Activated T-helper 2 cell treated with anti-CD3 and anti-CD28 coated beads, Interferon-gamma antibody, Interleukin-2, Interleukin-4, amounts not matched to agents 10 μg/mL and 5 μg/mL and 100 μg/mL, durations not matched to agents 14 hours and 24 hours and 36 hours (primary cell): ENCODE results near the gene ACTL6A. TPM values are rescaled to one million over a fixed set of nuclear protein-coding genes. Genes with fewer than 3 reads are reported as not detected.
"Not testable (repeated sequence)": the region's sequence is repeated elsewhere in the genome, so short reads cannot be mapped to it uniquely, and the experiment has no call there.

ENCODE experiments used
- DNase-seq: peaks from one replicate; pipeline ENCODE4 v3.0.0; 2021; ENCODE audit warnings: low spot score
- H3K27ac Mint-ChIP-seq: one replicate; pipeline ENCODE4 v1.8.0; 2021; ENCODE audit warnings: mixed read lengths
- H3K27me3 Mint-ChIP-seq: one replicate; pipeline ENCODE4 v1.8.0; 2021; ENCODE audit warnings: low read depth, mixed read lengths
- H3K36me3 Mint-ChIP-seq: one replicate; pipeline ENCODE4 v1.8.0; 2021; ENCODE audit warnings: low read depth, mixed read lengths
- H3K4me1 Mint-ChIP-seq: one replicate; pipeline ENCODE4 v1.8.0; 2021; ENCODE audit warnings: low read depth, mixed read lengths
- H3K4me3 Mint-ChIP-seq: one replicate; pipeline ENCODE4 v1.8.0; 2021; ENCODE audit warnings: low read depth, mild to moderate bottlenecking, moderate library complexity, mixed read lengths
- H3K9me3 Mint-ChIP-seq: one replicate; pipeline ENCODE4 v1.8.0; 2021; ENCODE audit warnings: mixed read lengths
- intact Hi-C: fragments of 100-400 bp; cut with micrococcal nuclease; formaldehyde crosslinking; loops from one replicate; pipeline ENCODE4 v1.15.1; 2023
- total RNA-seq: library from RNA; stranded (reverse); gene quantifications from 2 replicates; pipeline ENCODE4 v1.2.3, GENCODE V29; 2022

Gene ACTL6A
- total RNA-seq = 114 and 121 TPM in 2 replicates

DNA sequence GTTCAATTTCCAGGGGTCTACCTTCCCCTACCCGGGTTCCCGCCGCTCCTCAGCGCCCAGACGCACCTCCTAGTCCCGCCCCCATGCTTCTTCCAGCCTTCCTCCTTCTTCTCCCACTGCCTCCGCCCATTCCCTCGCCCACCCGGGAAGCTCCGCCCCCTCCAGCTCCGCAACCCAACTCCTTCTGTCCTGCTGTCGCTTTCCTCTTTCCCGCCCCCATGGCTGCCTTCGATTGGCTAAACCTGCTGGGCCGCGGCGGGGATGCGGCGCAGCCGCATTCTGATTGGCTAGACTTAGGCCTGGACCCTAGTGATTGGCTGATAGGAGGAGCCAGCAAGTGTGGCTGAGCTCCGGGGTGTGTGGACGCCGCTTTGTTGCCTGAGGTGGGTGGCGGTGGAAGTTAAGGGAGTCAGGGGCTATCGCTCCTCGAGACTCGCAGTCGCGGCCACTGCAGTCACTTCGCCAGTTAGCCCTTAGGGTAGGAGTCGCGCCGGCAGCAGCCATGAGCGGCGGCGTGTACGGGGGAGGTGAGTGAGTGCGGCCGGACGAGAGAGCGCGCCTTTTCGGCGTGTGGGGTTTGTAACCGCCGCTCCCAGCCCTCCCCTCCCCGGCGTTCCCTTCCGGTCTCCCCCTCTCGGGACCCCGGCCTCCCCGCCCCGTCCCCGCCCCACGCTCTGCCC is at the start of gene ACTL6A:
ACTL6A (plus strand) TSS at position 336 of the 680 bp plus-strand sequence; CDS start at position 503, 167 bp downstream.
- Mint-ChIP-seq H3K36me3 (peaks cover 6% of the 10 kb centered on the region), H3K4me3 (peak within 1 kb of the TSS; percentile 98), H3K4me1 (peaks cover 30% of the 10 kb centered on the region), H3K27me3 (peaks cover 14% of the 10 kb centered on the region), H3K27ac (peak within 1 kb of the TSS; percentile 98), H3K9me3 (no peaks in the 10 kb centered on the region)
- peak; percentile 98 for DNase-seq
- intact Hi-C loops = loop anchor here (1.0 to 5.0 kb wide), 8 partner anchors 42 to 1040 kb away; partner anchors contain the start of genes GNB4, MFN1, MRPL47 and NDUFB5

DNA sequence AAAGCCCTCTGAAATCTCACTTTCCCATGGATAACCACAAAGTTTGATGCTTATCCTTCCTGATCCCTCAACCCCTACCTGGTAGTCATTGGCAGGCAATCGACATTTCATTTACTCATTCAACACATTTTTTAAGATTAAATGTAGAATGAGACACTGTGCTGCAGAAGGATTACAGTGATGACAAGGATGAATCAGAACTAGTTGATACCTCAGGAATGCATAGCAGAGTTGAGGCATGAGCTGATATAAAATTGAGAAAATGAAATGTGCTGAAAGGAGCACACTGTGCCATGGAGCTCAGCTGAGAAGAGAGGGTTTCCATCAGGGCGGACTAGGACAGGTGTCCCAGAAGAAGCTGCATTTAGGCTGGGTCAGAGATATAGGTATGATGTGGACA is 48.9 kb upstream of the ACTL6A start:
- H3K4me3 Mint-ChIP-seq = no peak overlapping the region
- intact Hi-C loops = no loop called here
- H3K27ac Mint-ChIP-seq = no peak overlapping the region
- H3K27me3 Mint-ChIP-seq = peaks cover 7% of the 10 kb centered on the region
- peaks cover 4% of the 10 kb centered on the region for H3K9me3 Mint-ChIP-seq
- no peaks in the 10 kb centered on the region for H3K36me3 Mint-ChIP-seq
- no peak for DNase-seq
- no peaks in the 10 kb centered on the region for H3K4me1 Mint-ChIP-seq

DNA sequence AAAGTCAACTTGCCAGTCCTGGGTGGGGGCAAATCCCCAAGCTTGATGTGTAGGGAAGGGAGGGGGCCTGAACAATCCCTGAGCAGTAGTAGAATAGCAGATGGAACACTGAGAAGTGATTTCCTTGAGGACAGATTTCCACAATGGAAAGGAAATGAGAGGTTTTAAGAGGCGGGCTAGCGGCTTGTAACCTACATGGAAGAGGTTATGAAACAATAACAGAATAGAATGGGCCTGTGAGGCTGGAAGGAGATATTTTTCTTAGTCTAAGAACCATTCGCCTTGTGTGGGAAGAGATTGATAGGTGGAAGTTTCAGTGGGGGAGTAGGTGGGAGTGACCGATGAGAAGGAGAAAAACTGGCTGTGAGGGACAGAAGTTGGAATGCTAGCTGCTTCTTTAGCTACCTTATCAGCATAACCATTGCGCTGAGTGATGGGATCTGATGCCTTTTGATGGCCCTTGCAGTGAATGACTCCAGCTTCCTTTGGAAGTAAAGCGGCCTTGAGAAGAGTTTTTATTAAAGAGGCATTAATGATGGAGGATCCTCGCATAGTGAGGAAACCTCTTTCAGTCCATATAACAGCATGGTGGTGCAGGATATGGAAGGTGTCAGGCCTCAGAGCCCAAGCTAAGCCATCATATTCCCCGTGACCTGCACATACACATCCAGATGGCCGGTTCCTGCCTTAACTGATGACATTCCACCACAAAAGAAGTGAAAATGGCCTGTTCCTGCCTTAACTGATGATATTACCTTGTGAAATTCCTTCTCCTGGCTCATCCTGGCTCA is 46.1 kb upstream of the ACTL6A start:
- intact Hi-C loops, H3K4me3 Mint-ChIP-seq, H3K9me3 Mint-ChIP-seq, H3K4me1 Mint-ChIP-seq, H3K27me3 Mint-ChIP-seq, H3K27ac Mint-ChIP-seq, DNase-seq, H3K36me3 Mint-ChIP-seq: not testable (repeated sequence)

DNA sequence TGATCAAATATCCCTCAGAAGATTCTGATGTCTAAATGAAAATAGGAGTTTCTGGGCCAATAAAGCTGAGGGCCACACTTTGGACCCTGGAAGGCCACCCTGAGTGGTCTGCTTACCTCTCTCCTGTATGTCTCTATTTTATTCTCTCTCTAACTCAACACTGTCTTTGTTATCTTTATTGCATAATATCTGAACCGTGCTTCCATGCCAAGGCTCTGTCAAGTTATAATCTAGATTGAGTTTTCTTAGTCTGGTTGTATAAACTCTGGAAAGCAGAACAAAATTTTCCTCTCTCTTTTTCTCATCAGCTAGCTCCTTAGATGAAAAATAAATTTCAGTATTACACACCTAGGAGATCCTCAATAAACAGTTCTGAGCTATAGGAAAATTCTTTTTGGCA is 36.2 kb upstream of the ACTL6A start:
- Mint-ChIP-seq H3K27me3 (peaks cover 19% of the 10 kb centered on the region), H3K4me3 (no peak overlapping the region), H3K9me3 (no peaks in the 10 kb centered on the region), H3K4me1 (no peaks in the 10 kb centered on the region), H3K36me3 (no peaks in the 10 kb centered on the region), H3K27ac (no peak overlapping the region)
- intact Hi-C loops = no loop called here
- no peak for DNase-seq

DNA sequence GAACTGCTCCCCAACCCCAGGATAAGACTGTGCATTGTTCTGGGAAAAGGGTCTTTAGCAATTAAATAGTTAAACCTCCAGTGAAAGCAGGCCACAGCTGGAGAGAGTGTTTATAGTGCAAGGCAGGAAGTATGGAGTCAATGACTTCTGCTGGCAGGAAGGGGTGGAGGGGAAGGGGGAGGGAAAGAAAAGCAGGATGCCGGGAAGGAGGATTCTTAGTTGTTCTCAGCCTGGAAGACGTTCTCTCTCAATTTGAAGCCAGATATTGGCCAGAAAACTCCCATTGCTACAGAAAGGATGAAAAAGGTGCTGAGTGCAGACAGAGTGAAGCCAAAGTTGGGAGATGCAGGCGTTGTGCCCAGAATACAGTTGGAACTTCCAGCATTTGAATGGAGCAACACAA is 35.7 kb upstream of the ACTL6A start:
- DNase-seq = no peak
- no peak overlapping the region for H3K4me3 Mint-ChIP-seq
- H3K9me3 Mint-ChIP-seq = no peaks in the 10 kb centered on the region
- intact Hi-C loops = no loop called here
- no peaks in the 10 kb centered on the region for H3K36me3 Mint-ChIP-seq
- H3K27me3 Mint-ChIP-seq = peaks cover 19% of the 10 kb centered on the region
- H3K4me1 Mint-ChIP-seq = no peaks in the 10 kb centered on the region
- no peak overlapping the region for H3K27ac Mint-ChIP-seq

DNA sequence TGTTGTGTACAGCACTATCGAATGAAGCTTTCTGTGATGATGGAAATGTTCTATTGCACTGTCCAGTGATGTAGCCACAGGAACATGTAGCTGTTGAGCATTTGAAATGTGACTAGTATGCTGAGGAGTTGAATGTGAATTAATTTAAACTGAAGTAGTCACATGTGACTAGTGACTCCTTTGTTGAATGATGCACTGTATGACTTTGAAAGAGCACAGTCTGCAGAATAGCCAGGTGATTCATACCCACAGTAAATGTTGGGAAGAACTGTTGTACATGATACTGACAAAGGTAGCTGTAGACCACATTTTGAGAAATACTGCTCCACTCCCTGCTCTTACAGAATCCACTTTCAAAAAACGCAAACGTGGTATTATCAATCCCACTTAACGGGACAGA is 34.0 kb upstream of the ACTL6A start:
- no peaks in the 10 kb centered on the region for H3K36me3 Mint-ChIP-seq
- H3K9me3 Mint-ChIP-seq = no peaks in the 10 kb centered on the region
- no peak overlapping the region for H3K4me3 Mint-ChIP-seq
- no peak overlapping the region for H3K27ac Mint-ChIP-seq
- intact Hi-C loops = no loop called here
- DNase-seq = no peak
- no peaks in the 10 kb centered on the region for H3K4me1 Mint-ChIP-seq
- H3K27me3 Mint-ChIP-seq = peaks cover 24% of the 10 kb centered on the region

DNA sequence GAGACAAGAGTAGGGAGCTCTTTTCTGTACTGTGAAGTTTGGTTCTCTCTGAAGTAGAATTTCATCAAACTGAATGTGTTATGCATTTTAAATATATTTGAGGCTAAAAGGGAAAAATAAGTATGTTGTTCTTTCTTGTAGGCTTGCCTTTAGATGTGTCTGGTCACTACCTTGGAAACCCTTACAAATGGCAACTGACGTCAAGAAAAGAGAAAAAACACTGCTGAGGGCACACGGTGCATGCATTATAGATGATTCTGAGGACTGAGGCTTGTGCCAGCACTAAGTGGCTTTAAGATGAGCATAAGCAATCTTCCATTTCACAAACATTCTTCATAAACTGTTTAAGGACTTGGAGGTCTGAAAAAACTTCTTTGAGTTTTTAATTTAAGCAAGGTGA is 31.1 kb upstream of the ACTL6A start:
- intact Hi-C loops = no loop called here
- H3K4me3 Mint-ChIP-seq = no peak overlapping the region
- H3K4me1 Mint-ChIP-seq = no peaks in the 10 kb centered on the region
- no peaks in the 10 kb centered on the region for H3K9me3 Mint-ChIP-seq
- H3K36me3 Mint-ChIP-seq = no peaks in the 10 kb centered on the region
- H3K27me3 Mint-ChIP-seq = peaks cover 16% of the 10 kb centered on the region
- DNase-seq = no peak
- H3K27ac Mint-ChIP-seq = no peak overlapping the region

DNA sequence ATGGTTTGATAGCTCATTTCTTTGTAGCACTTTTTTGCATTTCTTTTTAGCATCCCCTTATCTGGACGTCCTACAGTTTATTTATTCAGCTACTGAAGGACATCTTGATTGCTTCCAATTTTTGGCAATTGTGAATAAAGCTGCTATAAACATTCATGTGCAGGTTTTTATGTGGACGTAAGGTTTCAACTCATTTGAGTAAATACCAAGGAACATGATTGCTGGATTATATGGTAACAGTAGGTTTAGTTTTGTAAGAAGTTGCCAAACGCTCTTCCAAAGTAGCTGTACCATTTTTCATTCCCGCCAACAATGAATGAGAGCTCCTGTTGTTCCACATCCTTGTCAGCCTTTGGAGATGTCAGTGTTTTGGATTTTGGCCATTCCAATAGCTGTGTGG is 29.5 kb upstream of the ACTL6A start:
- H3K27me3 Mint-ChIP-seq = peaks cover 14% of the 10 kb centered on the region
- no peaks in the 10 kb centered on the region for H3K4me1 Mint-ChIP-seq
- no peak overlapping the region for H3K4me3 Mint-ChIP-seq

DNA sequence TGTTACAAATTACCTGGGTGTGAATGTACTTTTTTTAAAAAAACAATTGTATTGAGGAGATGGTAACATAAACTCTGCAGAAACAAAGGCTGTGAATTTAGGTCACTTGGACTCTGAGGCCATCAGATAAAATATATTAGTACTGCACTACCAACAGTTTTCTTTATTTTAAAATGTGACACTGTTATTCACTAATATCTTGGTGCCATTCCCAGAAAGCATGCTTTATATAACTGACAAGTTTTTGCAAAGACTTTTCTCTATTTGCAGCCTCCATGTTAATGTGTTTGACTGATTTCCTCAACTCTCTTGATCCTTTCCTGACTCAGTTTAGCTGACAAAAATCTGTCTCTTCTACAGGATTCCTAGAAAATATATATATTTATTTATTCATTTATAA is 26.5 kb upstream of the ACTL6A start:
- Mint-ChIP-seq H3K4me3 (no peak overlapping the region), H3K27me3 (peaks cover 7% of the 10 kb centered on the region), H3K9me3 (no peaks in the 10 kb centered on the region), H3K27ac (no peak overlapping the region), H3K4me1 (no peaks in the 10 kb centered on the region), H3K36me3 (no peaks in the 10 kb centered on the region)
- no peak for DNase-seq
- intact Hi-C loops = no loop called here

More for the DNA sequence above, 29.5 kb upstream of the ACTL6A start:
- H3K9me3 Mint-ChIP-seq = no peaks in the 10 kb centered on the region
- H3K36me3 Mint-ChIP-seq = no peaks in the 10 kb centered on the region
- no peak for DNase-seq
- no peak overlapping the region for H3K27ac Mint-ChIP-seq
- intact Hi-C loops = no loop called here

DNA sequence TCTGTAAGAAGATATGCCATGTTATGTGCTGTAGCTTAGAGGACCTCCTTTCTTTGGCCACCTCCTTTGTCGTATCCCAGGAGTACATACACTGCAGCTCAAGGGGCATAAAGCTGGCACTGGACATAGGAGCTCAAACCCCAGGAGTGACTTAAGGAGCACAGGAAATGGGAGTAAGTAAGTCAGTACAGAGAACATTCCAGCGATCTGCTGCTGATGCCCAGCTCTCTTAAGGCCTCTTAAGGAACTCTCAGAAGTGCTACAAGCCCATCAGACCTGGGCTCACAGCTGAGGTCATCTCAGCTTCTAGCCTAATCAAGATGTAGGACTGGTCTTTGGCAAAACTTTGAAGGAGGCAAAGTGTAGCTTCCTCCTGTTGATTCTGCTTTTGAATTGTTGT is 21.6 kb upstream of the ACTL6A start:
- no peaks in the 10 kb centered on the region for H3K9me3 Mint-ChIP-seq
- peaks cover 3% of the 10 kb centered on the region for H3K4me1 Mint-ChIP-seq
- intact Hi-C loops = no loop called here
- no peaks in the 10 kb centered on the region for H3K36me3 Mint-ChIP-seq
- no peak for DNase-seq
- no peaks in the 10 kb centered on the region for H3K27me3 Mint-ChIP-seq
- H3K27ac Mint-ChIP-seq = no peak overlapping the region
- no peak overlapping the region for H3K4me3 Mint-ChIP-seq

DNA sequence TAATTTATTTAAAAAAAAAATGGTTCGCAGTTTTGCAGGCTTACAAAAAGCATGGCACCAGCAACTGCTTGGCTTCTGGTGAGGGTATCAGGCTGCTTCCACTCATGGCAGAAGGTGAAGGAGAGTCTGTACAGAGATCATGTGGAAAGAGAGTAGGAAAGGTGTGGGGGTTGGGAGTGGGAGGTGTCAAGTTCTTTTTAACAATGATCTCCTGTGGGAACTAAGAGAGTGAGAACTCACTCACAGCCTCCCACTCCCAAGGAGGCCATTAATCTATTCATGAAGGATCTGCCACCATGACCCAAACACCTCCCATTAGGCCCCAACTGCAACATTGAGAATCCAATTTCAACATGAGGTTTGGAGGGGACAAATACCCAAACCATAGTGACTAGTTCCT is 21.1 kb upstream of the ACTL6A start:
- DNase-seq = no peak
- no peaks in the 10 kb centered on the region for H3K27me3 Mint-ChIP-seq
- no peaks in the 10 kb centered on the region for H3K36me3 Mint-ChIP-seq
- H3K27ac Mint-ChIP-seq = no peak overlapping the region
- H3K4me3 Mint-ChIP-seq = no peak overlapping the region
- intact Hi-C loops = no loop called here
- H3K4me1 Mint-ChIP-seq = peaks cover 3% of the 10 kb centered on the region
- no peaks in the 10 kb centered on the region for H3K9me3 Mint-ChIP-seq

DNA sequence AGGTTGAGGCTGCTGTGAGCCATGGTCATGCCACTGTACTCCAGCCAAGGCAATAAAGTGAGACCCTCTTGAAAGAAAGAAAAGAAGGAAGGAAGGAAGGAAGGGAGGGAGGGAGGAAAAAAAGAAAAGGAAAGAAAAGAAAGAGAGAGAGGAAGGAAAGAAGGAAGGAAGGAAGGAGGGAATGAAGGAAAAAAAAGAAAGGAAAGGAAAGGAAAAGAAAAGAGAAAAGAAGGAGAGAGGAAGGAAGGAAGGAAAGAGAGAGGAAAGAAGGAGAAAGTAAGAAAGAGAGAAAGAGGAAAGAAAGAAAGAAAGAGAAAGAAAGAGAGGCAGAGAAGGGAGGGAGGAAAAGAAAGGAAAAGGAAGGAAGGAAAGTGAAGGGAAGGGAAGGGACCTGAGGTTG is 20.4 kb upstream of the ACTL6A start:
- Mint-ChIP-seq H3K27ac (no peak overlapping the region), H3K9me3 (no peaks in the 10 kb centered on the region), H3K36me3 (no peaks in the 10 kb centered on the region), H3K4me1 (peaks cover 6% of the 10 kb centered on the region), H3K4me3 (no peak overlapping the region), H3K27me3 (no peaks in the 10 kb centered on the region)
- intact Hi-C loops = no loop called here
- no peak for DNase-seq

DNA sequence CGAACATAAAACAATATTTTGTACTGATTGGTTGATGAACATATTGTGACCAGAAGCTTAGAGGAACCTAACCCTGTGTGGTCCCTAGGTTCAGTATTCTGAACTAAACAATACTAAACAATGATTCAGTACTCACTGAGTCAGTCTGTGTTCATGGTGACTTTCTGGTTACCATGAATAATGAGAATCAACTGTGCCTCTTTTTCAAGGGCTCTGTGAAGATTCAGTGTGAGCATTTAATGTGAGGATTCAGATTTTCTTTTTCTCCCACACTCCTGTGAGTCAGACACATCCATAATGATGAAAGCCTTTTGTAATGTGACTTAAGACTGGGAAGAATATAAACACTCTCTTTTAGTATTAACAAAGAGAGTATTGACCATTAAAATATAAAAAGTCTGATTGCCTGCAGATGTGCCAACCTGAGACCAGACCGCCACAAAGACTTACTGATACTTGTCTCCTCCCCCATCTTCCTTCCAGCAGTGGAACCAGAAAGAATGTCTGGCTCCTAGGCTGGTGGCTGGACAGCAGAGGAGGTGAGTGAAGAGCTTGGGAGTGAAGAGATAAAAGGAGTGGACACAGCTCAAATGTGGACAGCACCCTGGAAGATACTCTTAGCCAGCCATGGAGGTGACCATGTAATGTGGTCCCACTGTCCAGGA is 17.6 kb upstream of the ACTL6A start:
- Mint-ChIP-seq H3K27me3 (peaks cover 2% of the 10 kb centered on the region), H3K36me3 (no peaks in the 10 kb centered on the region), H3K27ac (no peak overlapping the region)

More for the DNA sequence above, 17.6 kb upstream of the ACTL6A start:
- no peak for DNase-seq
- Mint-ChIP-seq H3K4me1 (peaks cover 17% of the 10 kb centered on the region), H3K4me3 (no peak overlapping the region), H3K9me3 (no peaks in the 10 kb centered on the region)
- intact Hi-C loops = no loop called here
